ENCODE data around the gene RPE.

RPE gene

DNA sequence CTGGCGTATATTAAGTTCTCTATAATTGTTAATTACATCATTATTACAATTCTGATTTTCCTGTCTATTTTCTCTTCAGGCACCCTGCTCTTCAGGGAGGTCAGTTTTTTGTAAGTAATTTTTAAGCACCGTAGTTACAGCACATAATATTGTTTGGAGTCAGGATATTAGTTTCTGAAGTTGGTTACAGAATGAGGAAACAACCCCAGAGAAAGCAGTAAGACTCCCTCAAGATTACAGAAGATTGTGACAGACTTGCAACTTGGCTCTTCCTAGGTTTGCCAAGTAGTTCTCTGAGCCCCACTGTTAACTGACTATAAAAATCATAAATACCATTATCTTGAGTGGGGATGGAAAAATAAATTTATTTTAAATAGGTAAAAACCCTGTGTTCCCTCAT lies 921 bp downstream of the RPE start:
- DNase-seq, result peak; percentile 54

DNA sequence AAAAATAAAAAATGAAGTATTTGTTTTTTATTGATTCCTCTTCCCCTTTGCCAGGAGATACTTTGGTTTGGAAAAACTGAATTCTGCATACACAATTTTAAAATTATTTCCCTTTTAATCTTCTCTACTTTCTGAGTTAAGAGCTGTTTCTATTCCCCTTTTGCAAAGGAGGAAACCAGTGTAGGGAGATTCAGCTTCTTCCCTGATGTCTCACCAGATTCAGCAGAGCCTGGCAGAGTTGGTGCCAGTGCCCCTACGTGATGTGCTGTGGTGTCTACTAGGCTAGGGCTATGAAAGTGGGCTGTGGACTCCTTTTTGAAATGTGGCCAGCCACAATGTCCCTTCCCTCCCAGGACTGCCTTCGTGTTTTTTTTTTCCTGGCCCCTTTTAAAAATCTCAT lies 2.4 kb downstream of the RPE start:
- no peak for DNase-seq

DNA sequence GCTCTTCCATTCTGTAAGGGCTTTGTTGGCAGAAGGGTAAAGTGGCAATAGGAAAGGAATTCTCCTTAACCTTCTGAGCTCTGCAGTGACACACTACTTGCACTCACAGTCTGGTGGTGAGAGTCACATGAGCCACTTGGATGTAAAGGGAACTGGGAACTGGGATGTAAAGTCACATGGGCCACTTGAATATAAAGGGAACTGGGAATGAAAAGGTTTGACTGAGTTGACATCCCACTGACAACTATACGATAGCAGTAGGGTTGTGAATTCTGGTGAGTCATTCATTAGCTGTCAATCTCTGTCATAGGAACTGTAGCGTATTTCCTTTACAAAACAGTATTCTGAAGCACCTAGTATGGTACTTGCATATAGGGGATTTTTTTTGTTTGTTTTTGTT lies 5.5 kb downstream of the RPE start:
- no peak for DNase-seq

GRCh38 chr2:210009126-210009525 lies 6.7 kb downstream of the RPE start:
- no peak for DNase-seq

DNA sequence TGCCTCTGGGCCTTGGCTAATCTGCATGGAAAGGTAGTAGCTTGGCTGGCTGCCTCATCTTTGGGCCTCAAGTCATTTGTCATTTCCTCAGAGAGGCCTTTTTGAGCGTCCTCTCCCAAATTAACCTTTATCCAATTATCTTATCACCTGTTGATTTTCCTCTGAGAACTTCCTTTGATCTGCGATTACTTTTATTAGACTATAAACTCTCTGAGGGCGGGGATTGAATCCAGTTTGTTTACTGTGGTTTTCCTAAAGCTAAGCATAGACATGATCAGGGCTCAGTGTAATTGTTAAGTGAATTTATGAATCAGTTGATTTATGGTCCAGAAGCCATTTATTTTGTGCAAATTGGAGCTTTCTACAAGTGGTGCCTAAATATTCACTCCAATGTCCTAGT lies 7.5 kb downstream of the RPE start:
- DNase-seq, result no peak

GRCh38 chr2:210020138-210020537 lies 17.7 kb downstream of the RPE start:
- no peak for DNase-seq

- no peak for DNase-seq
These were observed 20.4 kb downstream of the RPE start for GRCh38 chr2:210022824-210023223.

DNA sequence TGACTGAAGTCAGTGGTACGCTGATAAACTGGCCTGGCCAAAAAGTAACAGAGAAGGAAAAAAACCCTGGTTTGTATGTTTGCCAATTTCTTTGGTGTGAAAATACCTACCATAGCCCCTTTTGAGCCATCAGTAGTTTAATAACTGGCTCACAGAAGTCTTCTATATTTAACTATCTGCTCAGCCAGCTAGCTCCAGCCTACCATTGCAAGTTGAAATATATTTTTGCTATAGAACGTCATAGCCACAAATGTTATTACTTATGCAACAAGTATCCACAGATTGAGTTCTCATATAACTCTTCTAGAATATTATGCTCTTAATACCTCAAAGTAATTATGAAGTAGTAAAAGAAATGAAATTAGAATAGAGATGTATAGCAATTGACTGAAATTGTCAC lies 25.2 kb downstream of the RPE start:
- DNase-seq, result no peak

DNA sequence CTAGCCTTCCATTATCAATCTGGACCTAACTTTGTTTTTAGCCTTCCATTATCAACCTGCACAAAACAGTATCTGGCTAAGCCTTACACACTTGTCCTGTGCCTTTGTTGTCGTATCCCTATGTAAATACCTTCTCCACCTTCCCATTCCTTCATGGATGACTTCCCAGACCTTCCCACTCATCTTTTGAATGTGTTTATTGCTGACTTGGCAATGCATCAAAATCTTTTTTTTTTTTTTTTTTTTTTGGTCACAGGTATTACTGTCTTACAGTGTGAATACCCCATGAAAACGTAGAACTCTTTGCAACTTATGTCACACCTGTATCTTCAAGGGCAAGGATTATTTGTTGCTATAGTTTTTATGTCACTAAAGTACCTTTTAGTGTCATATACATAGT lies 25.7 kb downstream of the RPE start:
- no peak for DNase-seq

GRCh38 chr2:210034087-210034683 lies 31.7 kb downstream of the RPE start:
- DNase-seq, result no peak

GRCh38 chr2:210035679-210036078 lies 33.2 kb downstream of the RPE start:
- no peak for DNase-seq

DNA sequence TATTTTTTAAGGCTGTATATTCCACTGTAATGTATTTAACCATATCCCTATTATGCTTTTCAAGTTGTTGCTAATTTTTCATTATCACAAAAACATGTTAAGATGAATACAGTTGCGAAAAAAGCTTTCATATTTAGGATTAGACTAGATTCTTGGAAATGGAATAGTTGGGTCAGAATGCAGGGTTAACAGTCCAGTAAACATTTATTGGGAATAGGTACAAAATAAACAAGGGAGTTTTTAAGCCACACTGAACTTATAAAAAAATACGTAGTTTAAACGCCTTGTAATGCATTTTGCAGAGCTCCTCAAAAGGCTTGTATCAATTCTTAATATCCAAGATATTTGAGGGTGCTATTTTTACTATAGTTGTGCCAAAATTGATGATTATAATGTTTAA lies 35.6 kb downstream of the RPE start:
- no peak for DNase-seq

DNA sequence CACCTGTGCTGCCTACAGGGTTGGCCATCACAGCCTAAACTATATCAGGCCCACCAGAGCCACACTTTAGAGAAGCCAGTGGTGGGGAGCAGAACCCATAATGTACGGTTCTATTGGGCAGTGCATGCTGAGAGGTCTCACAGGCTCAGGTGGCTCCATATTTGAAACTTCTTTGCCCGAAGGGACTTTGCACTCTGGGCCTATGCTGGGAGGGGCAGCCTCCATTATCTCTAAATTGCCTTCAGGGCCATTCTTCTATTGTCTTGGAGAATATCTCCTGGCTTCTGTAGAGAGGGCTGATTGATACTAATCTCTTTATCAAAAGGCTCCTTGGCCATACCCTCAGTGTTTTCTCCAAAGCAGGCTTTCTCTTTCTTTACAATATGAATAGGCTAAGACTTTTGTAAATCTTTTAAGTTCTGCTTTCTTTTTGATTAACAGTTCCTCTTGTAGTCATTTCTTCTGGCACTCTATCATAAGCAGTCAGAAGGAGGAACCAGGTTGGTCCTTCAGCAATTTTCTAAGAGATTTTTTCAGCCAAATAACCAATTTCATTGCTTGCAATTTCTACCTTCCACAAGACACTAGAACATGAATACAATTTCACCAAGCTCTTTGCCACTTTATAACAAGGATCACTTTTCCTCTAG lies 44.5 kb downstream of the RPE start:
- no peak for DNase-seq

GRCh38 chr2:210049831-210050230 lies 47.4 kb downstream of the RPE start:
- no peak for DNase-seq

GRCh38 chr2:210050885-210051284 lies 48.4 kb downstream of the RPE start:
- DNase-seq, result no peak

DNA sequence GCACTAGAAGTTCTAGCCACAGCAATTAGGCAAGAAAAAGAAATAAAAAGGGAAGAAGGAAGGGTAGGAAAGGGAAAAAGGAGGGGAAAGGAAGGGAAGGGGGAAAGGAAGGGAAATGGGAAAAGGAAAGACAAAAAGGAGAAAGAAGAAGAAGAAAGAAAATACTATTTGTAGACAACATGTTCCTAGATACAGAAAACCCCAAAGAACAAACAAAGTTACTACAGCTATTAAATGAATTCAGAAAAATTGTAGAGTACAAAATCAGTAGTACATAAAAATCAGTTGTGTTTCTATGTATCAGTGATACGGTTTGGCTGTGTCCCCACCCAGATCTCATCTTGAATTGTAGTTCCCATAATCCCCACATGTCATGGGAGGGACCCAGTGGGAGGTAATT lies 52.3 kb downstream of the RPE start:
- DNase-seq, result no peak

DNA sequence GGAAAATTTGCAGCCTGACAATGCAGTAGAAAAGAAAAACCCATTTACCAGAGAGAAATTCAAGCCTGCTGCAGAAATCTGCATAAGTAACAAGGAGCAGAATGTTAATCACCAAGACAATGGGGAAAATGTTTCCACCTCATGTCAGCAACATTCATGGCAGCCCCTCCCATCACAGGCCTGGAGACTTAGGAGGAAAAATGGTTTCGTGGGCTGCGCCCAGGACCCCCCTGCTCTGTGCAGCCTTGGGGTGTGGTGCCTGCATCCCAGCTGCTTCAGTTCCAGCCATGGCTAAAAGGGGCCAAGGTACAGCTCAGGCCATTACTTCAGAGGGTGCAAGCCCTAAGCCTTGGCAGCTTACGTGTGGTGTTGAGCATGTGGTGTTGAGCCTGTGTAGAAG lies 53.4 kb downstream of the RPE start:
- no peak for DNase-seq

- DNase-seq, result no peak
These were observed 60.9 kb downstream of the RPE start for GRCh38 chr2:210063306-210063705.
